Measurements from ENCODE around the gene BCAS4.
"Not testable (repeated sequence)": the region's sequence is repeated elsewhere in the genome, so short reads cannot be mapped to it uniquely, and the experiment has no call there.

BCAS4 gene

DNA sequence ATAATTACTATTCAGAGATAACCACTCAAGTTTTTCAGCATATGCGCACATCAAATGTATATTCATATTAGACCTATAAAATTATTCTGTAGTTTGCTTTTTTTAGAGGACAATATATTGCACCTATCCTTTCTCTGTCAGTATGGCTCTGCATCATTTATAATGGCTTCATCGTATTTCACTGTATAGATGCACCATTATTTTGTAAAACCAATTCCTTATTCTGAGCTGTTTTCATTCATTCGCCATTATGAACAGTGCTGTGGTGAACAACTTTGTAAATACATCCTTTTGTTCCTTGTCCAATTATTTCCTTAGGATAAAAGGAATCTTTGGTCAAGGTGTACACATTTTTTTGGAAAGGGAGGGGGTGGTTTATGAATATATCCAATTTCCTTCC is 29.2 kb upstream of the BCAS4 start:
- no peak overlapping the region for H3K4me3 ChIP-seq (ENCODE audit: low read depth, low read length)
- TF ChIP-seq, protein P1, sequence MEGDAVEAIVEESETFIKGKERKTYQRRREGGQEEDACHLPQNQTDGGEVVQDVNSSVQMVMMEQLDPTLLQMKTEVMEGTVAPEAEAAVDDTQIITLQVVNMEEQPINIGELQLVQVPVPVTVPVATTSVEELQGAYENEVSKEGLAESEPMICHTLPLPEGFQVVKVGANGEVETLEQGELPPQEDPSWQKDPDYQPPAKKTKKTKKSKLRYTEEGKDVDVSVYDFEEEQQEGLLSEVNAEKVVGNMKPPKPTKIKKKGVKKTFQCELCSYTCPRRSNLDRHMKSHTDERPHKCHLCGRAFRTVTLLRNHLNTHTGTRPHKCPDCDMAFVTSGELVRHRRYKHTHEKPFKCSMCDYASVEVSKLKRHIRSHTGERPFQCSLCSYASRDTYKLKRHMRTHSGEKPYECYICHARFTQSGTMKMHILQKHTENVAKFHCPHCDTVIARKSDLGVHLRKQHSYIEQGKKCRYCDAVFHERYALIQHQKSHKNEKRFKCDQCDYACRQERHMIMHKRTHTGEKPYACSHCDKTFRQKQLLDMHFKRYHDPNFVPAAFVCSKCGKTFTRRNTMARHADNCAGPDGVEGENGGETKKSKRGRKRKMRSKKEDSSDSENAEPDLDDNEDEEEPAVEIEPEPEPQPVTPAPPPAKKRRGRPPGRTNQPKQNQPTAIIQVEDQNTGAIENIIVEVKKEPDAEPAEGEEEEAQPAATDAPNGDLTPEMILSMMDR (conservative IDR thresholded peaks at IDR 0.05; ENCODE audit: low read depth, low read length): no peak
- no peak for DNase-seq (ENCODE audit: low read depth)

DNA sequence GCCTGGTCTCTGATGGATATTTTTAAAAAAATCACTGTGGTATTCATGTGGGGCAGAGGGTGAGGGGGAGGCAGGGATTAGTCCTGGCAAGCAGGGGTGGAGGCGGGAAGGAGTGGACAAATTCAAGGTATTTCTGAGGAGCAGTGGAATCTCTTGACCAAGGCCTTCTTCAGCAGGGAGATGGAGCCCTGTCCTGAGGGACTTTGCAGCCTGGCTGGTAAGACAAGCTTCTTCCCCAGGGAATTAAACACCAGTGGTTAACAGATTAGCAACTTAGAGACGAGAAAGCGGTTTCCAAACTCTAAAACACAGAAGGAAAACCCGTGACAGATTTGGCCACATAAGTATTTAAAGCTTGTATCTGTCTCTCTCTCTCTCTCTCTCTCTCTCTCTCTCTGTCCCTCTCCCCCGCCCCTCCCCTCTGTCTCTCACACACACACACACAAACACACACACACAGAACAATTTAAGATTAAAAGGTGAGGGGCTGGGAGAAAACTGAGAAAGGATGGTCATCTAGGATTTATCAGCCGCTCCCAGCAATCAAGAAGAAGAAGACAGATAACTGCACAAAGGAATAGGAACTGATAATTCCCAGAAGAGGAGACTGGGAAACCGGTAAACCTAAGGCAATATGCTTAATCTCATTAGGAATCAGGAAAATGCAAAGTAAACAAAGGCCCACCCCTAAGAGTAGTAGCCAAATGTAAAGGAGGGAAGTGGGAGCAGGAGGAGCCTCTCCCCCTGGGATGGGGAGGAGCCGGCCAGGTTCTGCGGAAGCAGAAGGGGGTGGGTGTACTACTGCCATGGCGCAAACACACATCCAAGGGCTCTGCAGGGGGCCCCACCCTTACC is 27.7 kb upstream of the BCAS4 start:
- not testable (repeated sequence) for H3K4me3 ChIP-seq (ENCODE audit: low read depth, low read length)
- peak; percentile 70 for DNase-seq (ENCODE audit: low read depth)

DNA sequence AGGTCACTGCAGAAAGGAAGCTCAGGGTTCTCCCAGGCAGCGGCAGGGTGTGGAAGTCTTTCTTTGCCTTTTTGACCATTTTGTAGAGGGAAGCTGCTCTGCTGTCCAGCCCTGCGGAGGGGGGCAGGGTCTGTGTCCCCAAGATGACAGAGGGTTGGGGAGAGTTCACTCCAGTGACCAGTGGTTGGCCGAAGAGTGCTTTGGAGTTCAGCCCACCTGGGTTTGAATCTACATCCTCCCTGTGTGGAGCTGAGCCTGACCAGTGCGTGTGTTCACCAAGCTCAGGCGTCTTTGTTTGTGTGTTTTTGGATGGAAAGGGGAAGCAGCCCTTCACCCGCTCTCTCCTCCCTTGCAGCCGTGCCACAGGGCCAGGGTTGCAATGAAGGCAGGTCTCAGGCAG is 25.9 kb upstream of the BCAS4 start:
- H3K4me3 ChIP-seq (ENCODE audit: low read depth, low read length); DNase-seq (ENCODE audit: low read depth): not testable (repeated sequence)

DNA sequence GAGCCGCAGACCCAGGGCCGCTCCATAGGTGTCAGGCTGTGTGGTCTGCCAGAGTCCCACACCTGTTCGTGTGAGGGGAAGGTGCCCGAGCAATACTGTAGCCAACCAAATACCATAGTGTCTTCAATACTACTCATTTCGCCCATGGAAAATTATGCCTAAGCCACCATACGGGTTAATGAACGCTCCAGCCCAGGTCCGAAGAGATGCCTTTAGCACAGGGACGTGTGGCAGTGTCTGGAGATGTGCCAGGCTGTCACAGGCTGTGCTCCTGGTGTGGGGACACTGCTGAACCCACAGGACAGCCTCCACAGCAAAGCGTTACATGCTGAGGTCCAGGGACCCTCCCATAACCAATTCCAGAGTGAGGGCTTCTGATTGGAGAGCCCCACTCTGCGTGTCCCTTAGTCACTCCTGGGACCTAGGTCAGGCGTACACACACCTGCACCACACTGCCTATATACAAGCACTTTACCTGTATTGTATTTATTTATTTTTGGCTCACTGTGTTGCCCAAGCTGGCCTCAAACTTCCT is 25.2 kb upstream of the BCAS4 start:
- not testable (repeated sequence) for H3K4me3 ChIP-seq (ENCODE audit: low read depth, low read length); DNase-seq (ENCODE audit: low read depth)

DNA sequence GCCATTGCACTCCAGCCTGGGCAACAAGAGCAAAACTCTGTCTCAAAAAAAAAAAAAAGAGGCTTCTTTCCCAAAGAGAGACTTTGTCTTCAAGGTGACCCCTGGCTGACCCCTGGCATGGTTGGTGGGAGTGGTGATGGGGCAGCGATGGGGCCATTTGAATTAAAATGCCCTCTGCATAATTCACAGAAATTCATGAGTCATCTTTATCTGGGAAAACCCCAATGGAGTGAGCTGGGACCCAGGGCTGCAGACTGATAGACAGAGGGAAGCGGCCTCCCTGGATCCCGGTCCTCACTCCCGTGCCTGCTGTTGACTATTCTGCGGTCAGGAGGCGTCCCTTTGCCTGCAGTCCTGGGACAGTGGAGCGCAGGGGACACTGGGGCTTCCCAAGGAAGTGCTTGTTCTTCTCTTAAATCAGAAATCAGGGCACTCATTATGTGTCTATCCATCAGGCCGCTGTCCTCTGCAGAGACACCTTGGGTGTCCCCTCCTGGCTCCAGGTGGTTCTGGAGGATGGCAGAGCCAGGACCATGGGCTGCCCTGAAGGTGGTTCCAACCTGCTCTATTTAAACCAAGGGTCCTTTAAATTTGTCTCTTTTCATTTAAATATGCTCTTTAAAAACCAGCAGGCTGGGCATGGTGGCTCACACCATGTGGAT is 23.3 kb upstream of the BCAS4 start:
- H3K4me3 ChIP-seq (ENCODE audit: low read depth, low read length); DNase-seq (ENCODE audit: low read depth): not testable (repeated sequence)

DNA sequence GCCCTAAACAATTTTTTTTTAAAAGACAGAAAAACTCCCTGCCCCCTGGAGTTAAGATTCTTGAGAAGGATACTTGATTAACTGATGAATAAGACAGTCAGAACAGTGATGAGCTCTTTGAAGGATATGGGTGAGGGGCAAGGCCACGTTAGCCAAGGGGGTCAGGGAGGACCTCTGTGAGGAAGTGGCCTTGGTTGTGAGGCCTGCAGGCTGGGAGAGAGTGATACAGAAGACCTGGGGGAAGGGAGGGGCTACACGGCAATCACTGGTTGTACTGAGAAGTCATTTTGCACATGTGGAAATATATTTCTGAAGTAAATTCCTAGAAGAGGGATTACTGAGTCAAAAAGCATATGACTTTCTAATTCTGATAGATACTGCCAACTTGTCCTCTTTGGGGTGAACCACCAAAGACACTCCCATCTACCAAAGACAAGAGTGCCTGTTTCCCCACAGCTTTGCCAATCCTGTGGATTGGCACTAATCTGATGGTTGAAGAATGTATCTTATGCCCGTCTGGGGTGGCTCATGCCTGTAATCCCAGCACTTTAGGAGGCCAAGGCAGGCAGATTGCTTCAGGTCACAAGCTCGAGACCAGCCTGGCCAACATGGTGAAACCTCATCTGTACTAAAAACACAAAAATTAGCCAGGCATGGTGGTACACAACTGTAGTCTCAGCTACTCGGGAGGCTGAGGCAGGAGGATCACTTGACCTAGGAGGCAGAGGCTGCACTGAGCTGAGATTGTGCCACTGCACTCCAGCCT is 22.3 kb upstream of the BCAS4 start:
- no peak overlapping the region for H3K4me3 ChIP-seq (ENCODE audit: low read depth, low read length)
- no peak for DNase-seq (ENCODE audit: low read depth)
- TF ChIP-seq, protein P1 (conservative IDR thresholded peaks at IDR 0.05; ENCODE audit: low read depth, low read length): no peak

DNA sequence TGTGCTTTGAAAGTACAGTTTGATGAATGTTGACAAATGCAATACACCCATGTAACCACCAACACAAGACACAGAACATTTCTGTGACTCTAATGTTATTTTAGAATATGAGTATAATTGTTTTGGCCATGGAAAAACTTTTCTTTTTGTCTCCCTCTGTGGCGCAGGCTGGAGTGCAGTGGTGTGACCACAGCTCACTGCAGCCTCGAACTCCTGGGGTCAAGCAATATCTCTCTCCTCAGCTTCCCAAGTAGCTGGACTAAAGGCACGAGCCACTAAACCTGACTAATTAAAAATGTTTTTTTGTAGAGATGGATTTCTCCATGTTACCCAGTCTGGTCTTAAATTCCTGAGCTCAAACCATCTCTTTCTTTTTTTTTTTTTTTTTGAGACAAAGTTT is 20.3 kb upstream of the BCAS4 start:
- H3K4me3 ChIP-seq (ENCODE audit: low read depth, low read length): no peak overlapping the region
- TF ChIP-seq, protein P1 (conservative IDR thresholded peaks at IDR 0.05; ENCODE audit: low read depth, low read length): no peak
- DNase-seq (ENCODE audit: low read depth): no peak

DNA sequence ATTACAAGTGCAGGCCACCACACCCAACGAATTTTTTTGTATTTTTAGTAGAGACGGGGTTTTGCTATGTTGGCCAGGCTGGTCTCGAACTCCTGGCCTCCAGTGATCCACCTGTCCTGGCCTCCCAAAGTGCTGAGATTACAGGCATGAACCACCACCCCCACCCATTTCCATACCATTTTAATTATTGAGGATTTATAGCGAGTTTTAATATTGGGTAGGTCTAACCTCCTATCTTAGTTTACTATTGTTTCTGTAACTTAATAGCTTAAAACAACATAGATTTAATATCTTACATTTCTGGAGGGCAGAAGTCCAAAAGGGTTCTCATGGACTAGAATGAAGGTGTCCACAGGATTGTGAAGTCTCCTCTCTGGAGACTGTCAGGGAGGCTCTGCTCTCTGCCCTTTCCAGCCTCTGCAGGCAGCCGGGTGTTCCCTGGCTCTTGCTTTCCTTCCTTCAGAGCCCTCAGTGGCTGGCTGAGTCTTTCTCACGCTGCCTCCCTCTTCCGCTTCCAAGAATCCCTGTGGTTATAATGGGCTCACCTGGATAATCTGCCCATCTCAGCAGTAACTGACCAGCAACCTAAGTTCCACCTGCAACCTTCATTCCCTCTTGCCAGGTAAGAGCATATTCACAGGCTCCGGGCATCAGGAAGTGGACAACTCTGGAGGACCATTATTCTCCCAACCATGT is 18.6 kb upstream of the BCAS4 start:
- TF ChIP-seq, protein P1 (conservative IDR thresholded peaks at IDR 0.05; ENCODE audit: low read depth, low read length): no peak
- H3K4me3 ChIP-seq (ENCODE audit: low read depth, low read length): no peak overlapping the region
- DNase-seq (ENCODE audit: low read depth): no peak

Data from choroid plexus epithelial cell (primary cell).